Activated CD4-positive, alpha-beta T cell treated with anti-CD3 and anti-CD28 coated beads, Interleukin-2, Interleukin-4, amounts not matched to agents 100 ng/mL and 50 ng/mL, durations not matched to agents 16 hours and 8 hours (primary cell): ENCODE measurements around the gene MRPL43.
"Not testable (repeated sequence)": the region's sequence is repeated elsewhere in the genome, so short reads cannot be mapped to it uniquely, and the experiment has no call there.

ENCODE experiments used
- DNase-seq: peaks from one replicate; pipeline ENCODE4 v3.0.0-alpha.2; 2020; ENCODE audit warnings: low spot score

Gene MRPL43

DNA sequence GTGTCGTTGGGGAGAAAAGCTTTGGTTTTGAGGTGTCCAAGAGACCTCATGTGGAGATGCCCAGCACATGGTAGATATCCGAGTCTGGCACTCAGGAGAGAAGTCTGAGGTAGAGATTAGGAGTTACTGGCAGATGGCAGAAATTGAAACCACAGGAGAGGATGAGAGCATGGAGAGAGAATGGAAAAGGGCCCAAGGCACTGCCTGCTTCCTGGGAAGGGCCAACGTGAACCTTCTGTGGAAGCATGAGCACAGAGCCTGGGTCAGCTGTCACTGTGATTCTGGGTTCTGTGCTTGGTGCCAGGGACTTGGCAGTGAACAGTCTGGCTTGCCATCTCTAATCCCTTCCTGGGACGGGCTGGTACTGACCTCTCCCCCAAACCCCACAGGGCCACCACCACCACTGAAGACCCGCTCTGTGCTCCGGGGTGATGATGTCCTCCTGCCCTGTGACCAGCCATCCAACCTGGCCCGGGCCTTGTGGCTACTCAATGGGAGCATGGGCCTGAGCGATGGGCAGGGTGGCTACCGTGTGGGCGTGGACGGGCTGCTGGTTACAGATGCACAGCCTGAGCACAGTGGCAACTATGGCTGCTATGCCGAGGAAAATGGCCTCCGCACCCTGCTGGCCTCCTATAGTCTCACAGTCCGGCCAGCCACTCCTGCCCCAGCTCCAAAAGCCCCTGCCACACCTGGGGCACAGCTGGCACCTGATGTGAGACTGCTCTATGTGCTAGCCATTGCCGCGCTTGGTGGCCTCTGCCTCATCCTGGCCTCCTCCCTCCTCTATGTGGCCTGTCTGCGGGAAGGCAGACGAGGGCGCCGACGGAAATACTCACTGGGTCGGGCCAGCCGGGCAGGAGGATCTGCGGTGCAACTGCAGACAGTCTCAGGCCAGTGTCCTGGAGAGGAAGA lies 4.1 kb downstream of the MRPL43 start:
- no peak for DNase-seq

DNA sequence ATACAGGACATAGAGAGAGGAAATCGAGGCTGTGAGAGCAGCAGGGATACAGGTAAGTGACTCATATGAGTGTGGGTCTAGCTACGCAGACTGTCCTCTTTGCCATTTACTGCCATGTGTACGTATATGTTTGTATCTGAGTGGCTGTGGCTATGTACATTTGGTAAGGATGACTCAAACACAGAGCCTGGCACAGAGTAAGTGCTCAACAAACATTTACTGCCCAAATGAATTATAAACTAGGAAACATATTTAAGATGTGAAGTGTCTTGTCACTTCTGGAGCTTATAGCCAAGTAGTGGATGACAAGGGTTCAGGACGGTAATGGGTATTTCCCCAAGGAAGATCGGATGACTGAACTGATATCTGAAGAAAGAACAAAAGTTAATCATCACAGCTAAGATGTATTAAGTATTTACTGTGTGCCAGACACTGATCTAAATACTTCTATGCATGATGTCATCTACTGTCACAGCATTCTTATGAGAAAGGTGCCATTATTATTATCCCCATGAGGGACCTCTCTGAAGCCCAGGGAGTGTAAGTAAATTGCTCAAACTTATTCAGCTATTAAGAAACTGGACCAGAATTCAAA lies 6.0 kb downstream of the MRPL43 start:
- no peak for DNase-seq

DNA sequence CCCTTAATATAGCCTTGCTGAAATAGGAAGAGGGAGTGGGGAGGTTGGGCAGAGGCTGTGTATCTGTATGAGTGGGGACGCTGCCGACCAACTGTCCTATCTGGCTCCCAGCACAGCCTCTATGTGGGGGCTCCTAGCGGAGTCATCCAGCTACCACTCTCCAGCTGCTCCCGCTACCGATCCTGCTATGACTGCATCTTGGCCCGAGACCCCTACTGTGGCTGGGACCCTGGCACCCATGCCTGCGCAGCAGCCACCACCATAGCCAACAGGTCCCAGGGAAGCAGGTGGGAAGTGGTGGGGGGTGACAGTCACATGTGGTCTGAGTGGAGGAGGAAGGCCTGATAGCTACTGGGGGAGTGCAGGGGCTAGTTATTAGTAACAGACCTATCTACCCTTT lies 6.6 kb downstream of the MRPL43 start:
- DNase-seq: no peak

GRCh38 chr10:100980311-100980710 lies 7.0 kb downstream of the MRPL43 start:
- DNase-seq: no peak

DNA sequence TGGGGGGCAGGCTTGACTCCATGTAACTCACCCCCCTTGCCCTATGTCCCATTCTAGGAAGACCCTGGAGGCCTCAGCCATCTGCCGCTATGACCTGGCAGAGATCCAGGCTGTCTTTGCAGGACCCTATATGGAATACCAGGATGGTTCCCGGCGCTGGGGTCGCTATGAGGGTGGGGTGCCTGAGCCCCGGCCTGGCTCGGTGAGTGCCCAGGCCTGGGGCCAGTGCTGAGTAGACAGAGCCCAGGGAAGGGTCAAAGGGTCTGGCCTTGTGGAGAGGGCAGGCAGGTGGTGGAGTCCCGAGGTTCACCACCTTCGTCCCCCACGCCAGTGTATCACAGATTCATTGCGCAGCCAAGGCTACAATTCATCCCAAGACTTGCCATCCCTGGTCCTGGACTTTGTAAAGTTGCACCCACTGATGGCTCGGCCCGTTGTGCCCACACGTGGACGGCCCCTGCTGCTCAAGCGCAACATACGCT lies 7.5 kb downstream of the MRPL43 start:
- no peak for DNase-seq

DNA sequence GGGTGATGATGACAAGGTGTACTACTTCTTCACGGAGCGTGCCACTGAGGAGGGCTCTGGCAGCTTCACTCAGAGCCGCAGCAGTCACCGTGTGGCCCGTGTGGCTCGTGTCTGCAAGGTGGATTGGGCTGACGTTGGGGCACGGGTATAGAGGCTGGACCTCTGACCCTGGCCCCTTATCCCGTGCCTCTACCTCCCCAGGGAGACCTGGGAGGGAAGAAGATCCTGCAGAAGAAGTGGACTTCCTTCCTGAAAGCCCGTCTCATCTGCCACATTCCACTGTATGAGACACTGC lies 8.4 kb downstream of the MRPL43 start:
- DNase-seq: no peak

- DNase-seq: no peak
These were observed 9.0 kb downstream of the MRPL43 start for GRCh38 chr10:100978121-100978900.

- no peak for DNase-seq
These were observed 9.9 kb downstream of the MRPL43 start for GRCh38 chr10:100977436-100977835.

GRCh38 chr10:100976906-100977305 lies 10.4 kb downstream of the MRPL43 start:
- no peak for DNase-seq

DNA sequence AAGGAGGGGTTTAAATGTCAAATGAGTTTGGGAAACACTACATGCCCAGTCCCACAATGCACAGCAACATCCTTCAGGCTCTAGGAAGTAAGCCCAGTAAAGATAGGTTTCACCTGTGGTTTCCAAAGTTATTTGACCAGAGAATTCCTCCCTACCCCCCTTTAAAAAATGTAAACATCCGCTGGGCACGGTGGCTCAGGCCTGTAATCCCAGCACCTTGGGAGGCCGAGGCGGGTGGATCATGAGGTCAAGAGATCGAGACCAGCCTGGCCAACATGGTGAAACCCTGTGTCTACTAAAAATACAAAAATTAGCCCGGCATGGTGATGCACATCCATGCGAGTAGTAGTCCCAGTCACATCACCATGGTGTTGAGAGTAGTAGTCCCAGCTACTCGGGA lies 11.9 kb downstream of the MRPL43 start:
- not testable (repeated sequence) for DNase-seq

GRCh38 chr10:100972904-100973535 lies 14.3 kb downstream of the MRPL43 start:
- no peak for DNase-seq

DNA sequence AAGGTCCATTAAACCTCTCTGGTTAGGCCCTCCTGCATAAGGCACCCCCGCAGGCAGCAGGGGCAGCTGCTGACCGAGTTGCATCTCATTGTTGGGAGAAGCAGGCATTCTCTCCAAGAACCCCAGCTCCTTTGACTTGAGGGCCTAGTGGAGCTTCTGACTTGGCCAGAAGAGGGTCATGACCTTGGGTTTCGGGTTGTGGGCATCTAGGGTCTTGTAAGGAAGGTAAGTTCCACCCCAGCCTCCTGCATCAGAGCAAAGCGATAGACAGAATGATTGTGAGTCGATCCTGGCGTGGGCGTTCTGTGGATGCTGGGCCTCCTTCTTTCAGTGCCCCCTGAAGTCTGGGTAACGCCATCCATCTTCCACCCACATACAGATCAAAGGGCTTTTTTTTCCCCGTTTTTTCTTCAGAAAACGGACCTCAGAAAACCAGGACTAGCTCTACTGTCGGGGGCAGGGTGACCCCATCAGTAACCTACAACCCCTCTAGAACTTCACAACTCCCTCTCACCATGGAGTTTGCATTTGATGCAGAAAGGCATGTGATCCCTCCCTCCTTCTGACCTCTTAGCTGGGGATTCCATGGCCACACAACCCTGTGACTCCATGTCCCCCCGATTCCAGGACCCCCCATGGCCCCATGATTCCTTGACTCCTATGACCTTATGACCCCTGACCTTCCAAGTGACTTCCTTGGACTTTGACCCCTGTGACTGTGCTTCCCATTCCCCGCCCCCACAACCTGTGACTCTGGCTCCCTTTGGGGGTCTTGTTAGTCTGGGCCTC lies 15.0 kb downstream of the MRPL43 start:
- DNase-seq: no peak

DNA sequence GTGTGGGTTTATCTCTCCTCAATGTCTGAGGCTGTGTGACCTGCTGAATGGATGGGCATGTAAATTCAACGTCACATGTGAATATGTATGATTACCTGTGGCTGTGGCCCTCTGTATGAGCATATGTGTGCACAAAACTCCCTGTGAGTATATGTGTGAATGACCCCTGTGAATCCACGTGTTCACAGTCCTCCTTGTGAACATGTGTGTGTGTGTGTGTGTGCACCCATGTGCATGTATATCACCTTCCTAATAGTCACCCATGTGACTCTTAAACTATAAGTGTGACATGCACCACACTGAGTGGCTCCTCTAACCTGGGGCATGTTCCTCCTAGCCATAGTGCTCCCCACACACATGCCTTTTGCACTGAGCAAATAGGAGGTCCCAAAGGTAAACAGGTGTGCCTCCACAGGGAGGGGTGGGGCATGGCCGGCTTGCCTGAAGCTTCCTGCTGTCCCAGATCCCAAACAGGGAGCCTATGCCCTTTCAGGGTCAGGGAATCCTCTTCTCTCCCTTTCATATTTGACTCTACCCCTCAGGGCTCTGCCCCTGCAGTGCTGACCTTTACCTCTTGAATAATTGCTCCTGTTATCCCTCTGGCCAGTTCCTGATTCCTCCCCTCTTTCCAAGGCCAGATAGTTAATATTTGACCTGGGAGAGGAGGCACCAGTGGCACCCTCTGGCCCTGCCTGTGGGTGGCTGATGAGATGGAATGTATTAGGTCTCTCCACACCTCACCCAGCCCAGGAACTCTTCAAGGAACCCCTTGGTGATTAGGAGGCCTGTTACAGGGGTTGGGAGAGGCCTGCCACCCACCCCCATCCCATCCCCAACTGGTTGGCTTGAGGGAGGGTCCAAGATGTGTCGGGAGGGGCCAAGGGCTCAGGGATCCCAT lies 16.1 kb downstream of the MRPL43 start:
- DNase-seq: no peak

GRCh38 chr10:100970076-100970913 lies 17.0 kb downstream of the MRPL43 start:
- no peak for DNase-seq

- peak; percentile 28 for DNase-seq
These were observed 17.9 kb downstream of the MRPL43 start, which contains the start of gene SEMA4G for GRCh38 chr10:100969187-100970075. Gene SEMA4G, plus strand, starts transcription at chr10:100969504. Its CDS starts 3,409 bp downstream, at chr10:100972913.

DNA sequence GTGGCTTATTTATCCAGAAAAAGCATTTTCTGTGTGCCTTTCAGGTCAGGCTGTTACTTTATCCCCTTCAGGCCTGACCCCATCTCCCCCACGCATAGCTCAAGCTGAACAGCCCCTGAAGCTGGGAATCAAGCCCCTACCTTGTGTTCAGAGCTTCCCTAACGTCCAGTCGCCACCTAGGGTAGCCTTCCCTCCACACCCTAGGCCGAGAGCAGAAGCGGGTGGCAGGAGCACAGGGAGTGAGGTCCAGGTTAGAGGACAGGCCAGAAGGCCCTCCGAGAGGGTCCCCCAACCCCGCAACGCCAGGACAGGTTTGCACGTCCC lies 18.5 kb downstream of the MRPL43 start:
- no peak for DNase-seq

DNA sequence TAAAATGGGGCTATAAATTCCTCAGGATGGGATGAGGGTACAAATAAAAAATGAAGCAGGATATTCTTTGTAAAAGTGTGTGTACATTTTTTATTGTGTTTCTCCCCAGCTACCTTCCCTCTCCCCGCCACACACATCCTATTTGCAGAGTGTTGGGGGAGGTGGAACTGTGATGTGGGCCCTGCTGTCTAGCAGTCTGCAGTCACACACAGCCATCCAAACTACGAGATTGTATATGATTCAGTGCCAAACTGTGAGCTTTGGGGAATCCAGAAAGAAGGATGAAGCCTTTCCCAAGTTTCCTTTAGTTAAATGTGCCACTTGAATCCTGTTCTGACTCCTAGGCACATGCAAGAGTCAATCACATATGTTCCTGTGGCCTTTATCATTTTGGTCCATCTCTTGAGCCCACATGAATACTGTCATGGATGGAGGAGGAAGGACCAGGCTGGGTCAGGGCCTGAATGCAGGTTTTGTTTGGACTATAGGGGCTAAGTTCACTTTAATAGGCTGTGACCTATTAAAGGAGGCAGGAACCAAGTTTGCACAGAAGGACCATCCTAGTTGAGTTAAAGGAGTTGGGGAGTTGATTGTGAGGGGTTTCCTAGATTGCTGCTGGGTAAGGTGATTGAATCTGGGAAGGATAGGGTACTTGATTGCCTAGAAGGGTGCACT lies 19.1 kb downstream of the MRPL43 start:
- DNase-seq: no peak

GRCh38 chr10:100967332-100967731 lies 20.0 kb downstream of the MRPL43 start:
- DNase-seq: no peak
